H9 (cell line): ENCODE results near the gene SLC51B. TPM values are rescaled to one million over a fixed set of nuclear protein-coding genes. Genes with fewer than 3 reads are reported as not detected.

Experiments
- DNase-seq: peaks from one replicate; pipeline ENCODE4 v3.0.0-alpha.2; 2017
- H2AFZ ChIP-seq: one replicate; pipeline ENCODE4 v1.6.1; 2013; ENCODE audit warnings: mild to moderate bottlenecking, low read length, control low read depth, moderate library complexity
- H2AK5ac ChIP-seq: 2 replicates; pipeline ENCODE4 v1.6.1; 2013; ENCODE audit warnings: low read length, control low read depth, mixed read lengths; ENCODE audit not compliant: insufficient read length
- H2BK120ac ChIP-seq: one replicate; pipeline ENCODE4 v1.6.1; 2013; ENCODE audit warnings: low read depth, mild to moderate bottlenecking, low read length, control low read depth, inconsistent platforms; ENCODE audit not compliant: poor library complexity, severe bottlenecking
- H2BK12ac ChIP-seq: 2 replicates; pipeline ENCODE4 v1.6.1; 2013; ENCODE audit warnings: low read length, control low read depth, mixed read lengths, low read depth; ENCODE audit not compliant: insufficient read length
- H2BK15ac ChIP-seq: 2 replicates; pipeline ENCODE4 v1.6.1; 2013; ENCODE audit warnings: low read depth, low read length, control low read depth
- H2BK20ac ChIP-seq: one replicate; pipeline ENCODE4 v1.6.1; 2013; ENCODE audit warnings: low read depth, mild to moderate bottlenecking, low read length, control low read depth, inconsistent platforms; ENCODE audit not compliant: poor library complexity, severe bottlenecking
- H2BK5ac ChIP-seq: 2 replicates; pipeline ENCODE4 v1.6.1; 2013; ENCODE audit warnings: low read length, control low read depth, mixed read lengths; ENCODE audit not compliant: insufficient read length
- H3K14ac ChIP-seq: 2 replicates; pipeline ENCODE4 v1.6.1; 2013; ENCODE audit warnings: low read length, control low read depth; ENCODE audit not compliant: insufficient read depth
- H3K18ac ChIP-seq: 2 replicates; pipeline ENCODE4 v1.6.1; 2013; ENCODE audit warnings: low read depth, mild to moderate bottlenecking, mixed read lengths, low read length, control low read depth; ENCODE audit not compliant: insufficient read length
- H3K23ac ChIP-seq: 2 replicates; pipeline ENCODE4 v1.6.1; 2013; ENCODE audit warnings: low read length, control low read depth, mixed read lengths, low read depth; ENCODE audit not compliant: insufficient read length
- H3K23me2 ChIP-seq: 2 replicates; pipeline ENCODE4 v1.6.1; 2013; ENCODE audit warnings: low read depth, mild to moderate bottlenecking, mixed read lengths, low read length, control low read depth; ENCODE audit not compliant: insufficient read length, poor library complexity, severe bottlenecking
- H3K27ac ChIP-seq: 2 replicates; pipeline ENCODE4 v1.5.1; 2013; ENCODE audit warnings: low read length, control low read depth, mixed read lengths, low read depth; ENCODE audit not compliant: insufficient read length
- H3K27me3 ChIP-seq: 2 replicates; pipeline ENCODE4 v1.6.1; 2013; ENCODE audit warnings: low read length, control low read depth, inconsistent platforms; ENCODE audit not compliant: insufficient read depth
- H3K4ac ChIP-seq: 2 replicates; pipeline ENCODE4 v1.6.1; 2013; ENCODE audit warnings: low read depth, mild to moderate bottlenecking, control low read depth, inconsistent platforms, low read length, moderate library complexity
- H3K4me1 ChIP-seq: 2 replicates; pipeline ENCODE4 v1.6.1; 2013; ENCODE audit warnings: low read length, control low read depth, inconsistent platforms; ENCODE audit not compliant: insufficient read depth
- H3K4me2 ChIP-seq: 2 replicates; pipeline ENCODE4 v1.6.1; 2013; ENCODE audit warnings: low read length, control low read depth, mixed read lengths; ENCODE audit not compliant: insufficient read length, insufficient read depth
- H3K56ac ChIP-seq: 2 replicates; pipeline ENCODE4 v1.6.1; 2013; ENCODE audit warnings: low read depth, mild to moderate bottlenecking, mixed read lengths, low read length, control low read depth; ENCODE audit not compliant: insufficient read length
- H3K79me1 ChIP-seq: 2 replicates; pipeline ENCODE4 v1.6.1; 2013; ENCODE audit warnings: low read depth, mild to moderate bottlenecking, moderate library complexity, low read length, control low read depth, inconsistent platforms; ENCODE audit not compliant: insufficient read depth, poor library complexity, severe bottlenecking
- H3K79me2 ChIP-seq: 2 replicates; pipeline ENCODE4 v1.6.1; 2013; ENCODE audit warnings: low read length, control low read depth, inconsistent platforms; ENCODE audit not compliant: insufficient read depth
- H3K9ac ChIP-seq: 2 replicates; pipeline ENCODE4 v1.6.1; 2013; ENCODE audit warnings: low read length, control low read depth, mixed read lengths; ENCODE audit not compliant: insufficient read length; ENCODE audit errors: extremely low read depth
- H3K9me3 ChIP-seq: one replicate; pipeline ENCODE4 v1.6.1; 2013; ENCODE audit warnings: low read depth, low read length, inconsistent platforms; ENCODE audit not compliant: control insufficient read depth
- H3T11ph ChIP-seq: one replicate; pipeline ENCODE4 v1.6.1; 2013; ENCODE audit warnings: mild to moderate bottlenecking, low read length, control low read depth, inconsistent platforms
- H4K20me1 ChIP-seq: one replicate; pipeline ENCODE4 v1.6.1; 2013; ENCODE audit not compliant: control insufficient read depth, insufficient read length, insufficient read depth
- H4K5ac ChIP-seq: 2 replicates; pipeline ENCODE4 v1.6.1; 2013; ENCODE audit warnings: low read depth, mild to moderate bottlenecking, mixed read lengths, low read length, control low read depth; ENCODE audit not compliant: insufficient read length
- H4K8ac ChIP-seq: replicated peaks from 2 replicates; pipeline ENCODE4 v1.6.1; 2013; ENCODE audit warnings: low read length, control low read depth, mixed read lengths, low read depth; ENCODE audit not compliant: insufficient read length
- H4K91ac ChIP-seq: 2 replicates; pipeline ENCODE4 v1.6.1; 2013; ENCODE audit warnings: low read depth, mild to moderate bottlenecking, moderate library complexity, mixed read lengths, low read length, control low read depth; ENCODE audit not compliant: insufficient read length
- H3K27ac Mint-ChIP-seq, 3 experiments: 2 replicates in 2 of 3; 3 replicates in 1 of 3; pipeline ENCODE4 v1.8.0; 2020 to 2021; ENCODE audit warnings: mixed read lengths in 3 of 3, mild to moderate bottlenecking in 1 of 3, moderate library complexity in 1 of 3
- H3K27me3 Mint-ChIP-seq: 2 replicates; pipeline ENCODE4 v1.8.0; 2021; ENCODE audit warnings: low read depth, mild to moderate bottlenecking, moderate library complexity, mixed read lengths
- H3K36me3 Mint-ChIP-seq, 3 experiments: 2 replicates in 2 of 3; 3 replicates in 1 of 3; pipeline ENCODE4 v1.8.0; 2020 to 2021; ENCODE audit warnings: low read depth in 3 of 3, mixed read lengths in 3 of 3; ENCODE audit not compliant: insufficient read depth in 1 of 3
- H3K4me1 Mint-ChIP-seq, 2 experiments: 2 replicates each; pipeline ENCODE4 v1.8.0; 2020; ENCODE audit warnings: mixed read lengths in 2 of 2
- H3K4me3 Mint-ChIP-seq, 2 experiments: 2 replicates in 1 of 2; 3 replicates in 1 of 2; pipeline ENCODE4 v1.8.0; 2020 to 2021; ENCODE audit warnings: mild to moderate bottlenecking in 2 of 2, mixed read lengths in 2 of 2, moderate library complexity in 1 of 2
- H3K9me3 Mint-ChIP-seq, 2 experiments: 2 replicates in 1 of 2; 3 replicates in 1 of 2; pipeline ENCODE4 v1.8.0; 2020; ENCODE audit warnings: mild to moderate bottlenecking in 2 of 2, mixed read lengths in 2 of 2, moderate library complexity in 1 of 2
- WGBS: extraction: QIAGEN DNeasy Blood & Tissue Kit; methylation state at CpG from one replicate; pipeline ENCODE4 v1.1.7; 2013; ENCODE audit warnings: missing lambda C conversion rate, low lambda C conversion rate, mixed read lengths; ENCODE audit not compliant: insufficient read length; ENCODE audit errors: extremely low coverage; 5-methylcytosine and 5-hydroxymethylcytosine counted together
- total RNA-seq: library from RNA; stranded (reverse); gene quantifications from 2 replicates; pipeline ENCODE4 v1.2.1, GENCODE V29; 2021
- TF ChIP-seq, protein P1 (sequence below): fragments of 200-600 bp; sonication (generic); conservative IDR thresholded peaks from 3 replicates; pipeline ENCODE4 v1.8.0; 2021; ENCODE audit warnings: antibody characterized with exemption, mild to moderate bottlenecking

Gene SLC51B
- total RNA-seq, 1 experiment from 2014 or later: not detected

- no peaks in the 10 kb centered on the region for H3K9me3 Mint-ChIP-seq
- H3K4me3 Mint-ChIP-seq: no peak overlapping the region
- H3K27me3 Mint-ChIP-seq: peaks cover 5% of the 10 kb centered on the region; the same call in 1 of the 2 replicates
- H3K9me3 ChIP-seq: no peaks in the 10 kb centered on the region
- no peak overlapping the region for H2BK12ac ChIP-seq
- H3K9ac ChIP-seq: no peak overlapping the region
- H3K27ac Mint-ChIP-seq: no peak overlapping the region
- H3K27me3 ChIP-seq: no peaks in the 10 kb centered on the region
- no peaks in the 10 kb centered on the region for H4K20me1 ChIP-seq
- no CpG with 5 or more reads among the region's 3 CpGs for WGBS
- H3K56ac ChIP-seq: no peak overlapping the region
- no peak overlapping the region for H3K27ac ChIP-seq
- H3K18ac ChIP-seq: no peak overlapping the region
- no peak overlapping the region for H2BK120ac ChIP-seq
- H3T11ph ChIP-seq: no peak overlapping the region
- H2AK5ac ChIP-seq: no peak overlapping the region
- no peaks in the 10 kb centered on the region for H3K23me2 ChIP-seq
- no peak overlapping the region for H3K23ac ChIP-seq
- no peak overlapping the region for H2BK20ac ChIP-seq
- no peaks in the 10 kb centered on the region for H3K79me1 ChIP-seq
- no peak overlapping the region for H3K4me2 ChIP-seq
- no peaks in the 10 kb centered on the region for H3K79me2 ChIP-seq
- H3K36me3 Mint-ChIP-seq: no peaks in the 10 kb centered on the region
- TF ChIP-seq, protein P1, sequence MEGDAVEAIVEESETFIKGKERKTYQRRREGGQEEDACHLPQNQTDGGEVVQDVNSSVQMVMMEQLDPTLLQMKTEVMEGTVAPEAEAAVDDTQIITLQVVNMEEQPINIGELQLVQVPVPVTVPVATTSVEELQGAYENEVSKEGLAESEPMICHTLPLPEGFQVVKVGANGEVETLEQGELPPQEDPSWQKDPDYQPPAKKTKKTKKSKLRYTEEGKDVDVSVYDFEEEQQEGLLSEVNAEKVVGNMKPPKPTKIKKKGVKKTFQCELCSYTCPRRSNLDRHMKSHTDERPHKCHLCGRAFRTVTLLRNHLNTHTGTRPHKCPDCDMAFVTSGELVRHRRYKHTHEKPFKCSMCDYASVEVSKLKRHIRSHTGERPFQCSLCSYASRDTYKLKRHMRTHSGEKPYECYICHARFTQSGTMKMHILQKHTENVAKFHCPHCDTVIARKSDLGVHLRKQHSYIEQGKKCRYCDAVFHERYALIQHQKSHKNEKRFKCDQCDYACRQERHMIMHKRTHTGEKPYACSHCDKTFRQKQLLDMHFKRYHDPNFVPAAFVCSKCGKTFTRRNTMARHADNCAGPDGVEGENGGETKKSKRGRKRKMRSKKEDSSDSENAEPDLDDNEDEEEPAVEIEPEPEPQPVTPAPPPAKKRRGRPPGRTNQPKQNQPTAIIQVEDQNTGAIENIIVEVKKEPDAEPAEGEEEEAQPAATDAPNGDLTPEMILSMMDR: no peak
- no peaks in the 10 kb centered on the region; a peak in 1 of 4 replicates for H3K4me1 Mint-ChIP-seq
- H2BK5ac ChIP-seq: no peak overlapping the region
- no peak overlapping the region for H2BK15ac ChIP-seq
- no peak overlapping the region for H4K8ac ChIP-seq
- H3K14ac ChIP-seq: no peak overlapping the region
- H3K4ac ChIP-seq: no peak overlapping the region
- DNase-seq: no peak
- H2AFZ ChIP-seq: no peak overlapping the region
- H4K91ac ChIP-seq: no peak overlapping the region
- H4K5ac ChIP-seq: no peak overlapping the region
- H3K4me1 ChIP-seq: no peaks in the 10 kb centered on the region
Observed at GRCh38 chr15:65038428-65038827, 6.8 kb upstream of the SLC51B start.
